Prostate gland (tissue), 2 donors: Measurements from ENCODE around the gene TRIM24. TPM values are rescaled to one million over a fixed set of nuclear protein-coding genes. Genes with fewer than 3 reads are reported as not detected.

Source experiments
- DNase-seq: peaks from one replicate; pipeline ENCODE4 v3.0.0-alpha.2; 2019; ENCODE audit warnings: low spot score
- H3K27ac ChIP-seq, 2 donors: fragments of 200-600 bp; sonication (generic); 2 replicates each; pipeline ENCODE4 v1.5.1; 2017 to 2019
- H3K27me3 ChIP-seq: fragments of 200-600 bp; sonication (generic); replicated peaks from 2 replicates; pipeline ENCODE4 v1.5.1; 2019; ENCODE audit not compliant: insufficient read depth
- H3K36me3 ChIP-seq, 2 donors: fragments of 200-600 bp; sonication (generic); 1 replicate in 1 of 2; 2 replicates in 1 of 2; pipeline versions ENCODE4 v1.5.1 to v1.8.1; 2017 to 2019
- H3K4me1 ChIP-seq: fragments of 200-600 bp; sonication (generic); replicated peaks from 2 replicates; pipeline ENCODE4 v1.5.1; 2019
- H3K4me3 ChIP-seq, 2 donors: fragments of 200-600 bp; sonication (generic); 2 replicates each; pipeline ENCODE4 v1.5.1; 2017 to 2019
- H3K9me3 ChIP-seq: fragments of 200-600 bp; sonication (generic); 2 replicates; pipeline ENCODE4 v1.5.1; 2017
- CTCF ChIP-seq, 4 experiments: fragments of 200-600 bp in 2 of 4; fragments of 450-650 bp in 2 of 4; sonication (generic) in 2 of 4; IDR thresholded peaks; 1 replicate in 3 of 4; 2 replicates in 1 of 4; pipeline ENCODE4 v1.5.1; 2016 to 2019; ENCODE audit warnings: antibody characterized with exemption in 4 of 4, mild to moderate bottlenecking in 2 of 4, moderate library complexity in 2 of 4
- POLR2A ChIP-seq: fragments of 450-650 bp; IDR thresholded peaks from one replicate; pipeline ENCODE4 v1.6.1; 2016; ENCODE audit warnings: antibody characterized with exemption, mild to moderate bottlenecking
- POLR2AphosphoS5 ChIP-seq: sonication (generic); formaldehyde crosslinking; IDR thresholded peaks from one replicate; pipeline ENCODE4 v1.6.1; 2017; ENCODE audit warnings: antibody characterized with exemption
- WGBS: methylation state at CpG from one replicate; pipeline ENCODE4 v1.1.5; 2018; 5-methylcytosine and 5-hydroxymethylcytosine counted together
- intact Hi-C: fragments of 100-400 bp; cut with DNase I; formaldehyde crosslinking; loops from one replicate; pipeline ENCODE4 v1.14.2; 2022
- total RNA-seq, 2 donors: library from RNA; depleted of rRNA; stranded (reverse); fragments of >200 nt; gene quantifications; one replicate each; pipeline ENCODE4 v1.1.0, GENCODE V29; 2016

Gene TRIM24
- total RNA-seq, 2 donors from 2014 or later, result 38.9 to 42.6 TPM

GRCh38 chr7:138435231-138435919 is 24.7 kb upstream of the TRIM24 start:
- intact Hi-C loops, result no loop called here
- H3K27me3 ChIP-seq, result no peaks in the 10 kb centered on the region

GRCh38 chr7:138436388-138436787 is 23.7 kb upstream of the TRIM24 start:
- TF ChIP-seq POLR2A, result no peak
- TF ChIP-seq POLR2AphosphoS5, result no peak
- no peak for TF ChIP-seq CTCF (IDR thresholded peaks at IDR 0.05)
- Histone ChIP-seq H3K4me1 (no peaks in the 10 kb centered on the region), H3K27me3 (no peaks in the 10 kb centered on the region), H3K27ac (no peak overlapping the region), H3K36me3 (no peaks in the 10 kb centered on the region), H3K4me3 (no peak overlapping the region), H3K9me3 (no peaks in the 10 kb centered on the region)
- WGBS, result 90% methylated on average over 2 of the region's 2 CpGs
- DNase-seq, result no peak
- intact Hi-C loops, result no loop called here

More at GRCh38 chr7:138435231-138435919, 24.7 kb upstream of the TRIM24 start:
- no peaks in the 10 kb centered on the region for H3K9me3 ChIP-seq
- DNase-seq, result no peak
- H3K36me3 ChIP-seq, result no peaks in the 10 kb centered on the region
- TF ChIP-seq POLR2AphosphoS5, result no peak
- no peak for TF ChIP-seq CTCF (IDR thresholded peaks at IDR 0.05)
- TF ChIP-seq POLR2A, result no peak
- H3K4me1 ChIP-seq, result no peaks in the 10 kb centered on the region
- H3K27ac ChIP-seq, result no peak overlapping the region
- no peak overlapping the region for H3K4me3 ChIP-seq
- WGBS, result 85% methylated on average over 10 of the region's 10 CpGs

- intact Hi-C loops, result no loop called here
- 94% methylated on average over 17 of the region's 17 CpGs for WGBS
- no peak overlapping the region for H3K4me3 ChIP-seq
- TF ChIP-seq POLR2AphosphoS5, result no peak
- TF ChIP-seq POLR2A, result no peak
- no peak for TF ChIP-seq CTCF (IDR thresholded peaks at IDR 0.05)
- no peak for DNase-seq
- H3K9me3 ChIP-seq, result no peaks in the 10 kb centered on the region
- H3K27me3 ChIP-seq, result no peaks in the 10 kb centered on the region
- H3K36me3 ChIP-seq, result no peaks in the 10 kb centered on the region
- no peaks in the 10 kb centered on the region for H3K4me1 ChIP-seq
- no peak overlapping the region for H3K27ac ChIP-seq
These were observed 19.6 kb upstream of the TRIM24 start for GRCh38 chr7:138440460-138440859.

- H3K4me1 ChIP-seq, result no peaks in the 10 kb centered on the region
- DNase-seq, result no peak
- H3K4me3 ChIP-seq, result no peak overlapping the region
- intact Hi-C loops, result no loop called here
- no peaks in the 10 kb centered on the region for H3K27me3 ChIP-seq
- H3K9me3 ChIP-seq, result no peaks in the 10 kb centered on the region
- H3K27ac ChIP-seq, result no peak overlapping the region
- TF ChIP-seq CTCF (IDR thresholded peaks at IDR 0.05), result no peak
- no peak for TF ChIP-seq POLR2A
- TF ChIP-seq POLR2AphosphoS5, result no peak
- 95% methylated on average over 3 of the region's 3 CpGs for WGBS
- no peaks in the 10 kb centered on the region for H3K36me3 ChIP-seq
These were observed 17.2 kb upstream of the TRIM24 start for GRCh38 chr7:138442822-138443221.

GRCh38 chr7:138449580-138449979 is 10.5 kb upstream of the TRIM24 start:
- H3K27ac ChIP-seq, result no peak overlapping the region
- no peaks in the 10 kb centered on the region for H3K4me1 ChIP-seq
- no peak for DNase-seq
- TF ChIP-seq POLR2A, result no peak
- intact Hi-C loops, result no loop called here
- no peak overlapping the region for H3K4me3 ChIP-seq
- no peaks in the 10 kb centered on the region for H3K9me3 ChIP-seq
- no peaks in the 10 kb centered on the region for H3K27me3 ChIP-seq
- H3K36me3 ChIP-seq, result no peaks in the 10 kb centered on the region
- whole genome bisulfite sequencing, result 87% methylated on average over 6 of the region's 6 CpGs
